H9 (cell line): Measurements from ENCODE around the gene ZNF358. TPM values are rescaled to one million over a fixed set of nuclear protein-coding genes. Genes with fewer than 3 reads are reported as not detected.

Source experiments
- DNase-seq: peaks from one replicate; pipeline ENCODE4 v3.0.0-alpha.2; 2017
- H2AFZ ChIP-seq: one replicate; pipeline ENCODE4 v1.6.1; 2013; ENCODE audit warnings: mild to moderate bottlenecking, low read length, control low read depth, moderate library complexity
- H2AK5ac ChIP-seq: 2 replicates; pipeline ENCODE4 v1.6.1; 2013; ENCODE audit warnings: low read length, control low read depth, mixed read lengths; ENCODE audit not compliant: insufficient read length
- H2BK120ac ChIP-seq: one replicate; pipeline ENCODE4 v1.6.1; 2013; ENCODE audit warnings: low read depth, mild to moderate bottlenecking, low read length, control low read depth, inconsistent platforms; ENCODE audit not compliant: poor library complexity, severe bottlenecking
- H2BK12ac ChIP-seq: 2 replicates; pipeline ENCODE4 v1.6.1; 2013; ENCODE audit warnings: low read length, control low read depth, mixed read lengths, low read depth; ENCODE audit not compliant: insufficient read length
- H2BK15ac ChIP-seq: 2 replicates; pipeline ENCODE4 v1.6.1; 2013; ENCODE audit warnings: low read depth, low read length, control low read depth
- H2BK20ac ChIP-seq: one replicate; pipeline ENCODE4 v1.6.1; 2013; ENCODE audit warnings: low read depth, mild to moderate bottlenecking, low read length, control low read depth, inconsistent platforms; ENCODE audit not compliant: poor library complexity, severe bottlenecking
- H2BK5ac ChIP-seq: 2 replicates; pipeline ENCODE4 v1.6.1; 2013; ENCODE audit warnings: low read length, control low read depth, mixed read lengths; ENCODE audit not compliant: insufficient read length
- H3K14ac ChIP-seq: 2 replicates; pipeline ENCODE4 v1.6.1; 2013; ENCODE audit warnings: low read length, control low read depth; ENCODE audit not compliant: insufficient read depth
- H3K18ac ChIP-seq: 2 replicates; pipeline ENCODE4 v1.6.1; 2013; ENCODE audit warnings: low read depth, mild to moderate bottlenecking, mixed read lengths, low read length, control low read depth; ENCODE audit not compliant: insufficient read length
- H3K23ac ChIP-seq: 2 replicates; pipeline ENCODE4 v1.6.1; 2013; ENCODE audit warnings: low read length, control low read depth, mixed read lengths, low read depth; ENCODE audit not compliant: insufficient read length
- H3K23me2 ChIP-seq: 2 replicates; pipeline ENCODE4 v1.6.1; 2013; ENCODE audit warnings: low read depth, mild to moderate bottlenecking, mixed read lengths, low read length, control low read depth; ENCODE audit not compliant: insufficient read length, poor library complexity, severe bottlenecking
- H3K27ac ChIP-seq: 2 replicates; pipeline ENCODE4 v1.5.1; 2013; ENCODE audit warnings: low read length, control low read depth, mixed read lengths, low read depth; ENCODE audit not compliant: insufficient read length
- H3K27me3 ChIP-seq: 2 replicates; pipeline ENCODE4 v1.6.1; 2013; ENCODE audit warnings: low read length, control low read depth, inconsistent platforms; ENCODE audit not compliant: insufficient read depth
- H3K4ac ChIP-seq: 2 replicates; pipeline ENCODE4 v1.6.1; 2013; ENCODE audit warnings: low read depth, mild to moderate bottlenecking, control low read depth, inconsistent platforms, low read length, moderate library complexity
- H3K4me1 ChIP-seq: 2 replicates; pipeline ENCODE4 v1.6.1; 2013; ENCODE audit warnings: low read length, control low read depth, inconsistent platforms; ENCODE audit not compliant: insufficient read depth
- H3K4me2 ChIP-seq: 2 replicates; pipeline ENCODE4 v1.6.1; 2013; ENCODE audit warnings: low read length, control low read depth, mixed read lengths; ENCODE audit not compliant: insufficient read length, insufficient read depth
- H3K56ac ChIP-seq: 2 replicates; pipeline ENCODE4 v1.6.1; 2013; ENCODE audit warnings: low read depth, mild to moderate bottlenecking, mixed read lengths, low read length, control low read depth; ENCODE audit not compliant: insufficient read length
- H3K79me1 ChIP-seq: 2 replicates; pipeline ENCODE4 v1.6.1; 2013; ENCODE audit warnings: low read depth, mild to moderate bottlenecking, moderate library complexity, low read length, control low read depth, inconsistent platforms; ENCODE audit not compliant: insufficient read depth, poor library complexity, severe bottlenecking
- H3K79me2 ChIP-seq: 2 replicates; pipeline ENCODE4 v1.6.1; 2013; ENCODE audit warnings: low read length, control low read depth, inconsistent platforms; ENCODE audit not compliant: insufficient read depth
- H3K9ac ChIP-seq: 2 replicates; pipeline ENCODE4 v1.6.1; 2013; ENCODE audit warnings: low read length, control low read depth, mixed read lengths; ENCODE audit not compliant: insufficient read length; ENCODE audit errors: extremely low read depth
- H3K9me3 ChIP-seq: one replicate; pipeline ENCODE4 v1.6.1; 2013; ENCODE audit warnings: low read depth, low read length, inconsistent platforms; ENCODE audit not compliant: control insufficient read depth
- H3T11ph ChIP-seq: one replicate; pipeline ENCODE4 v1.6.1; 2013; ENCODE audit warnings: mild to moderate bottlenecking, low read length, control low read depth, inconsistent platforms
- H4K20me1 ChIP-seq: one replicate; pipeline ENCODE4 v1.6.1; 2013; ENCODE audit not compliant: control insufficient read depth, insufficient read length, insufficient read depth
- H4K5ac ChIP-seq: 2 replicates; pipeline ENCODE4 v1.6.1; 2013; ENCODE audit warnings: low read depth, mild to moderate bottlenecking, mixed read lengths, low read length, control low read depth; ENCODE audit not compliant: insufficient read length
- H4K8ac ChIP-seq: replicated peaks from 2 replicates; pipeline ENCODE4 v1.6.1; 2013; ENCODE audit warnings: low read length, control low read depth, mixed read lengths, low read depth; ENCODE audit not compliant: insufficient read length
- H4K91ac ChIP-seq: 2 replicates; pipeline ENCODE4 v1.6.1; 2013; ENCODE audit warnings: low read depth, mild to moderate bottlenecking, moderate library complexity, mixed read lengths, low read length, control low read depth; ENCODE audit not compliant: insufficient read length
- H3K27ac Mint-ChIP-seq, 3 experiments: 2 replicates in 2 of 3; 3 replicates in 1 of 3; pipeline ENCODE4 v1.8.0; 2020 to 2021; ENCODE audit warnings: mixed read lengths in 3 of 3, mild to moderate bottlenecking in 1 of 3, moderate library complexity in 1 of 3
- H3K27me3 Mint-ChIP-seq: 2 replicates; pipeline ENCODE4 v1.8.0; 2021; ENCODE audit warnings: low read depth, mild to moderate bottlenecking, moderate library complexity, mixed read lengths
- H3K36me3 Mint-ChIP-seq, 3 experiments: 2 replicates in 2 of 3; 3 replicates in 1 of 3; pipeline ENCODE4 v1.8.0; 2020 to 2021; ENCODE audit warnings: low read depth in 3 of 3, mixed read lengths in 3 of 3; ENCODE audit not compliant: insufficient read depth in 1 of 3
- H3K4me1 Mint-ChIP-seq, 2 experiments: 2 replicates each; pipeline ENCODE4 v1.8.0; 2020; ENCODE audit warnings: mixed read lengths in 2 of 2
- H3K4me3 Mint-ChIP-seq, 2 experiments: 2 replicates in 1 of 2; 3 replicates in 1 of 2; pipeline ENCODE4 v1.8.0; 2020 to 2021; ENCODE audit warnings: mild to moderate bottlenecking in 2 of 2, mixed read lengths in 2 of 2, moderate library complexity in 1 of 2
- H3K9me3 Mint-ChIP-seq, 2 experiments: 2 replicates in 1 of 2; 3 replicates in 1 of 2; pipeline ENCODE4 v1.8.0; 2020; ENCODE audit warnings: mild to moderate bottlenecking in 2 of 2, mixed read lengths in 2 of 2, moderate library complexity in 1 of 2
- CTCF ChIP-seq: fragments of 200-600 bp; sonication (generic); conservative IDR thresholded peaks from 3 replicates; pipeline ENCODE4 v1.8.0; 2021; ENCODE audit warnings: antibody characterized with exemption, mild to moderate bottlenecking
- WGBS: extraction: QIAGEN DNeasy Blood & Tissue Kit; methylation state at CpG from one replicate; pipeline ENCODE4 v1.1.7; 2013; ENCODE audit warnings: missing lambda C conversion rate, low lambda C conversion rate, mixed read lengths; ENCODE audit not compliant: insufficient read length; ENCODE audit errors: extremely low coverage; 5-methylcytosine and 5-hydroxymethylcytosine counted together
- total RNA-seq: library from RNA; stranded (reverse); gene quantifications from 2 replicates; pipeline ENCODE4 v1.2.1, GENCODE V29; 2021

Gene ZNF358
- total RNA-seq, 1 experiment from 2014 or later, result 40.5 TPM

DNA sequence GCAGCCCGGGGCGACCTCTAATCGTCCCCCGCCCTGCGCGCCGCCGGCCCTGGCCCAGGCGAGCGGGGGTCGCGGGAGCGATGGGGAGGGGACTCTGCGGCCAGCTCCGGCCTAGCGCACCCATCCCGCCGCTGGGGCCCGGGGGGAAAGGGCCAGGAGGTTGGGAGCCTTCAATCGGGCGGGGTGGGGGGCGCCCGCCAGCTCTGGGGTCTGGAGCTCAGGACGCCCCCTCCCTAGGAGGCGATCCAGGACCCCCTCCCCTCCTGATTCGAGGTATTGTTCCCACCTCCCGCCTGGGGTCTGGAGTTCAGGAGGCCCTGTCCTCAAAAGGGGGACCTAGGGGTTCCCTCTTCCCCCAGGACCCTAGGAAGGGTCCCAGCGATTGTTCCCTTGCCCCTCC, 430 bp downstream of the ZNF358 start:
- H3K27ac Mint-ChIP-seq, result peak overlapping the region in 2 of 3 experiments; percentile 24 to 82; a peak in 2 of 7 replicates
- no peak overlapping the region for H3K27ac ChIP-seq
- H2BK15ac ChIP-seq, result no peak overlapping the region
- H3K9ac ChIP-seq, result peak overlapping the region; percentile 58
- no peak for DNase-seq
- peak overlapping the region; percentile 51 for H3K18ac ChIP-seq
- H3K79me2 ChIP-seq, result 0 out of 2 replicates have a peak, but pooled peaks cover 2% of the 10 kb centered on the region
- TF ChIP-seq CTCF, result no peak
- H2BK5ac ChIP-seq, result no peak overlapping the region
- no peaks in the 10 kb centered on the region; the same call in 1 of the 2 replicates for H3K27me3 Mint-ChIP-seq
- no peak overlapping the region for H3K23ac ChIP-seq
- H3K23me2 ChIP-seq, result peaks cover 8% of the 10 kb centered on the region
- H3K36me3 Mint-ChIP-seq, result peaks cover 3 to 18% (median 13%) of the 10 kb centered on the region in 3 experiments; a peak in 5 of 7 replicates
- peak overlapping the region; percentile 76 to 87 for H3K4me3 Mint-ChIP-seq
- H3K27me3 ChIP-seq, result no peaks in the 10 kb centered on the region
- H2BK20ac ChIP-seq, result no peak overlapping the region
- H3K79me1 ChIP-seq, result no peaks in the 10 kb centered on the region
- H3K4me2 ChIP-seq, result peak overlapping the region; percentile 74
- peaks cover 11 to 24% of the 10 kb centered on the region in 2 experiments for H3K4me1 Mint-ChIP-seq
- no peak overlapping the region for H2AFZ ChIP-seq
- H4K8ac ChIP-seq, result no peak overlapping the region
- no peaks in the 10 kb centered on the region for H4K20me1 ChIP-seq
- no peak overlapping the region for H2BK120ac ChIP-seq
- H3K9me3 ChIP-seq, result no peaks in the 10 kb centered on the region
- H3K14ac ChIP-seq, result no peak overlapping the region
- no peak overlapping the region for H2BK12ac ChIP-seq
- no peak overlapping the region for H4K5ac ChIP-seq
- no peak overlapping the region for H3K56ac ChIP-seq
- no peak overlapping the region for H3K4ac ChIP-seq
- no peaks in the 10 kb centered on the region; a peak in 1 of 5 replicates for H3K9me3 Mint-ChIP-seq
- H2AK5ac ChIP-seq, result no peak overlapping the region
- WGBS, result no CpG with 5 or more reads among the region's 28 CpGs
- H3K4me1 ChIP-seq, result 0 out of 2 replicates have a peak, but pooled peaks cover 4% of the 10 kb centered on the region
- no peak overlapping the region for H3T11ph ChIP-seq
- no peak overlapping the region for H4K91ac ChIP-seq
